LNCaP clone FGC (cell line): Measurements from ENCODE around the gene BCAS2.

ENCODE experiments used
- DNase-seq: peaks from one replicate; pipeline ENCODE4 v3.0.0-alpha.2; 2011; ENCODE audit warnings: low read depth
- H3K4me3 ChIP-seq: 2 replicates; pipeline ENCODE4 v1.5.1; 2011; ENCODE audit warnings: mild to moderate bottlenecking, low read depth, low read length, control low read depth
- CTCF ChIP-seq: IDR thresholded peaks from 2 replicates; pipeline ENCODE4 v1.5.1; 2012; ENCODE audit warnings: mild to moderate bottlenecking; ENCODE audit not compliant: control insufficient read depth, insufficient read depth; ENCODE audit errors: extremely low read depth

BCAS2 gene

GRCh38 chr1:114535401-114535800, 46.0 kb downstream of the BCAS2 start:
- no peak for DNase-seq
- no peak for TF ChIP-seq CTCF
- H3K4me3 ChIP-seq = no peak overlapping the region

DNA sequence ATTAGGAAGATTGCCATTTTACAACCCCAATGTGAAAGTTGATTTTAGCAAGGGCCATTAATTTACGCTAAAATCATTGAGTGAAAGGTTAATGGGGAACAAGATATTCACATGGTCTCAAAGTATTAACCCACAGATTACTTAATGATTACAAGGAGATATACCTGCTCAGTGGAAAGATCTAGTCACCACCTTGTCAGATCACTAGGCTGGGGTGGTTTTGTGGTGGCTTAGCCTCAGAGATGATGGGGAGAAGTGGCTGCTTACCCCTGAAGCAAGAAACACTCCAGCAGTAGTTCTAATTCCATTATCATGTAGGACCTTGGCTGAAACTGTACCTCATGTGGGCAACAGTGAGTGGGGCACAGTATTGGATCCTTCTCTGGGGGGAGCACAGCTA, 50.3 kb downstream of the BCAS2 start:
- TF ChIP-seq CTCF = no peak
- no peak overlapping the region for H3K4me3 ChIP-seq
- DNase-seq = no peak

- DNase-seq = no peak
- no peak for TF ChIP-seq CTCF
- H3K4me3 ChIP-seq = no peak overlapping the region
Measured at GRCh38 chr1:114530224-114530623, 51.2 kb downstream of the BCAS2 start.

GRCh38 chr1:114524944-114525343, 56.5 kb downstream of the BCAS2 start:
- no peak for DNase-seq

GRCh38 chr1:114522264-114522575, 59.2 kb downstream of the BCAS2 start:
- no peak overlapping the region for H3K4me3 ChIP-seq
- no peak for TF ChIP-seq CTCF
- no peak for DNase-seq

More at GRCh38 chr1:114524944-114525343, 56.5 kb downstream of the BCAS2 start:
- no peak overlapping the region for H3K4me3 ChIP-seq
- no peak for TF ChIP-seq CTCF

DNA sequence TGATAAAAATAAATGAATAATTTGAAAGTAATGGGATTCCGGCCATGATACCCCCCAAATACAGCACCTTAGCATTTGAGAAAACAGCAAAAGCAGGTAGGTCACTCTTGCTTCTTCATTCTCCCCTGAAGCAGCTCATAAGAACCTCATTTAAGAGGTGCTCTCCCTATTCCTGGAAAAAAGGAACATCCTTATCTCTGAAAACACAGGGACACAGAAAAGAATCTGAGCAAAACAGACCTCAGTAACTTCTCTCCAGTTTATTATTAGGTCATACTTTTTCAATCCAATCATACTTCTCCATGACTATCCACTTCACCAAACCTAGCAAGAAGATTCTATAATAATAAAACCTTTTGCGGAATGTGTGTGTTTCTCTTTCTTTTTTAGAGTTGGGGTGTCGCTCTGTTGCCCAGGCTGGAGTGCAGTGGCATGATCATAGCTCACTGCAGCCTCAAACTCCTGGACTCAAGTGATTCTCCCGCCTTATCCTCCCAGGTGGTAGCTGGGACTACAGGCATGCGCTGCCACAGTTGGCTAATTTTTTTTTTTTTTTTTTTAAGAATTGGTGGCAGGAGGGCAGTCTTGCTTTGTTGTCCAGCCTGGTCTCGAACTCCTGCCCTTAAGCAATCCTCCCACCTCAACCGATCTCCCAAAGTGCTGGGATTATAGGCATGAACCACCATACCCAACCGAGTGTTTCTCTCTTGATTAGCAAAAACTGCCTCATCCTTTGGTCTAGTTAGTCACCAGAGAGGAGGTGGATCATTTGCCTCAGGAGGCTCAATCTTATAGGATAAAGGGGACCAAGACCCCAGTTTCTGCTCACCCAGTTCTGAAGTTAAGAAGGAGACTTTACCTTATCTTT, 59.8 kb downstream of the BCAS2 start:
- DNase-seq = no peak

More for the DNA sequence above, 59.8 kb downstream of the BCAS2 start:
- no peak overlapping the region for H3K4me3 ChIP-seq
- no peak for TF ChIP-seq CTCF
